K562 (cell line): ENCODE measurements around the gene IL24. TPM values are rescaled to one million over a fixed set of nuclear protein-coding genes. Genes with fewer than 3 reads are reported as not detected.

ENCODE experiments used
- ATF1 ChIP-seq, 2 experiments: fragments of 450-650 bp in 1 of 2; IDR thresholded peaks; 2 replicates each; pipeline ENCODE4 v1.6.1; 2016; ENCODE audit warnings: missing compliant biosample characterization in 1 of 2, missing genetic modification characterization in 1 of 2
- CEBPG ChIP-seq, 3 experiments: fragments of 200-800 bp in 1 of 3; sonication (Bioruptor generic) in 1 of 3; sonication (generic) in 1 of 3; formaldehyde crosslinking in 1 of 3; IDR thresholded peaks in 2 of 3; conservative IDR thresholded peaks in 1 of 3; 2 replicates each; pipeline versions ENCODE4 v1.6.1 to v1.8.0; 2016 to 2022; ENCODE audit warnings: missing compliant biosample characterization in 2 of 3, missing genetic modification characterization in 2 of 3, mild to moderate bottlenecking in 1 of 3, missing genetic modification reagents in 1 of 3
- FOXM1 ChIP-seq, 2 experiments: fragments of 450-650 bp in 1 of 2; sonication (generic) in 1 of 2; formaldehyde crosslinking in 1 of 2; IDR thresholded peaks; 2 replicates each; pipeline versions ENCODE4 v1.6.1 to v1.9.0; 2017 to 2022; ENCODE audit warnings: low read depth in 2 of 2, mild to moderate bottlenecking in 2 of 2, missing genetic modification reagents in 1 of 2, moderate library complexity in 1 of 2
- HCFC1 ChIP-seq: IDR thresholded peaks from 2 replicates; pipeline ENCODE4 v1.6.1; 2012; ENCODE audit warnings: low read depth, low read length, improper control_type of control experiment
- MAZ ChIP-seq, 2 experiments: fragments of 450-650 bp in 1 of 2; sonication (generic) in 1 of 2; formaldehyde crosslinking; IDR thresholded peaks in 1 of 2; conservative IDR thresholded peaks in 1 of 2; 2 replicates each; pipeline versions ENCODE4 v1.4.0 to v1.5.0; 2020; ENCODE audit warnings: mild to moderate bottlenecking in 1 of 2, missing genetic modification reagents in 1 of 2
- MEF2A ChIP-seq: IDR thresholded peaks from 2 replicates; pipeline ENCODE4 v1.6.1; 2011; ENCODE audit warnings: low read depth, mild to moderate bottlenecking, low read length, moderate library complexity; ENCODE audit not compliant: control insufficient read depth
- USF1 ChIP-seq: sonication (generic); formaldehyde crosslinking; IDR thresholded peaks from 2 replicates; pipeline ENCODE4 v1.9.0; 2022; ENCODE audit warnings: mild to moderate bottlenecking, missing genetic modification reagents
- VEZF1 ChIP-seq: fragments of 200-800 bp; sonication (Bioruptor generic); IDR thresholded peaks from 2 replicates; pipeline ENCODE4 v1.6.1; 2017; ENCODE audit warnings: missing genetic modification characterization, missing compliant biosample characterization
- ZC3H11A ChIP-seq: IDR thresholded peaks from 2 replicates; pipeline ENCODE4 v1.6.1; 2012; ENCODE audit warnings: low read depth, low read length, improper control_type of control experiment
- ZNF143 ChIP-seq: sonication (generic); formaldehyde crosslinking; IDR thresholded peaks from 2 replicates; pipeline ENCODE4 v1.9.0; 2022; ENCODE audit warnings: mild to moderate bottlenecking, missing genetic modification reagents
- ZNF318 ChIP-seq, 2 experiments: fragments of 450-650 bp; IDR thresholded peaks; 2 replicates each; pipeline ENCODE4 v1.6.1; 2016; ENCODE audit warnings: mild to moderate bottlenecking in 2 of 2, borderline replicate concordance in 1 of 2, low read depth in 1 of 2, moderate library complexity in 1 of 2
- polyA plus RNA-seq, 8 experiments: library from polyadenylated mRNA; depleted of rRNA in 4 of 8; stranded (reverse) in 5 of 8; unstranded in 3 of 8; fragments of >200 nt; fragmentation: Nextera tagmentation in 2 of 8; fragmentation: Illumina TruSeq in 1 of 8; extraction: Ambion mirVana in 2 of 8; extraction: Trizol in 1 of 8; gene quantifications; 2 replicates each; pipeline versions ENCODE4 v1.2.1 to v1.2.3, GENCODE V29; 2011 to 2014; ENCODE audit warnings: inconsistent platforms in 1 of 8, missing spikeins in 1 of 8
- total RNA-seq, 7 experiments: library from RNA; depleted of rRNA in 6 of 7; stranded (reverse); fragments of >200 nt in 6 of 7; fragmentation: Illumina TruSeq in 2 of 7; extraction: Trizol in 2 of 7; gene quantifications; 2 replicates each; pipeline versions ENCODE4 v1.2.1 to v1.2.3, GENCODE V29; 2011 to 2021; ENCODE audit warnings: low replicate concordance in 1 of 7
- TF ChIP-seq, protein P1 (sequence below): fragments of 450-650 bp; IDR thresholded peaks from 2 replicates; pipeline ENCODE4 v1.6.1; 2016; ENCODE audit warnings: low read depth, mild to moderate bottlenecking, moderate library complexity

IL24 gene
- total and polyA plus RNA-seq, 9 of the 15 experiments (the other 6 are each of a cell fraction or from before 2014, with no cell fraction given), result 0.04 to 0.19 TPM; not detected in 7

GRCh38 chr1:206890125-206891060, 6.8 kb upstream of the IL24 start (continued):
- peak in 1 of 2 experiments; percentile 39; a peak in 1 of 4 replicates for TF ChIP-seq ZNF318 (IDR thresholded peaks at IDR 0.05; ENCODE audit: borderline replicate concordance in 1 of 2, low read depth in 1 of 2)
- peak; percentile 54; the same call in 1 of the 2 replicates for TF ChIP-seq FOXM1 (IDR thresholded peaks at IDR 0.05; ENCODE audit: low read depth)
- TF ChIP-seq FOXM1 (CRISPR knock-in tag; IDR thresholded peaks at IDR 0.05; ENCODE audit: low read depth), result no peak
- no peak for TF ChIP-seq ZNF143 (CRISPR knock-in tag)
- no peak for TF ChIP-seq CEBPG (CRISPR knock-in tag; IDR thresholded peaks at IDR 0.05)
- TF ChIP-seq CEBPG (tag; conservative IDR thresholded peaks at IDR 0.05 in 1 of 2, IDR thresholded peaks at IDR 0.05 in 1 of 2), result 0 out of 4 replicates have a peak, but pooled peaks of 1 of the 2 experiments have one; percentile 15
- no peak for TF ChIP-seq ZC3H11A
- TF ChIP-seq ATF1 (CRISPR knock-in tag; IDR thresholded peaks at IDR 0.05), result no peak
- TF ChIP-seq ATF1 (tag; IDR thresholded peaks at IDR 0.05), result peak; percentile 79
- TF ChIP-seq HCFC1, result no peak
- TF ChIP-seq VEZF1, result 0 out of 2 replicates have a peak, but pooled peaks have one; percentile 5
- TF ChIP-seq, protein P1, sequence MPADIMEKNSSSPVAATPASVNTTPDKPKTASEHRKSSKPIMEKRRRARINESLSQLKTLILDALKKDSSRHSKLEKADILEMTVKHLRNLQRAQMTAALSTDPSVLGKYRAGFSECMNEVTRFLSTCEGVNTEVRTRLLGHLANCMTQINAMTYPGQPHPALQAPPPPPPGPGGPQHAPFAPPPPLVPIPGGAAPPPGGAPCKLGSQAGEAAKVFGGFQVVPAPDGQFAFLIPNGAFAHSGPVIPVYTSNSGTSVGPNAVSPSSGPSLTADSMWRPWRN, result peak; percentile 61
- TF ChIP-seq USF1, result 0 out of 2 replicates have a peak, but pooled peaks have one; percentile 21
- peak; percentile 60; the same call in 1 of the 2 replicates for TF ChIP-seq MEF2A
- 0 out of 4 replicates have a peak, but pooled peaks of 1 of the 2 experiments have one; percentile 22 for TF ChIP-seq MAZ (CRISPR knock-in tag; conservative IDR thresholded peaks at IDR 0.05 in 1 of 2, IDR thresholded peaks at IDR 0.05 in 1 of 2)
